Stimulated activated effector memory CD8-positive, alpha-beta T cell treated with anti-CD3 and anti-CD28 coated beads, Interleukin-12 subunit alpha, Interleukin-12 subunit beta, amount 100 ng/mL, for 72 hours (primary cell): ENCODE results near the gene DPF3.

ENCODE experiments used
- ATAC-seq: fragments of 150-1000 bp; cut with Tn5 transposase; 2 replicates; pipeline ENCODE4 v1.10.0; 2021
- DNase-seq, 2 donors: peaks; one replicate each; pipeline ENCODE4 v3.0.0; 2021 to 2022; ENCODE audit warnings: low spot score in 2 of 2
- H3K27ac Mint-ChIP-seq: one replicate; pipeline ENCODE4 v1.8.0; 2022; ENCODE audit warnings: mild to moderate bottlenecking, mixed read lengths
- H3K36me3 Mint-ChIP-seq: one replicate; pipeline ENCODE4 v1.8.0; 2022; ENCODE audit warnings: mild to moderate bottlenecking, mixed read lengths
- H3K4me1 Mint-ChIP-seq: one replicate; pipeline ENCODE4 v1.8.0; 2022; ENCODE audit warnings: mixed read lengths
- H3K4me3 Mint-ChIP-seq: one replicate; pipeline ENCODE4 v1.8.0; 2022; ENCODE audit warnings: mild to moderate bottlenecking, mixed read lengths
- H3K9me3 Mint-ChIP-seq: one replicate; pipeline ENCODE4 v1.8.0; 2022; ENCODE audit warnings: mixed read lengths

DPF3 gene

DNA sequence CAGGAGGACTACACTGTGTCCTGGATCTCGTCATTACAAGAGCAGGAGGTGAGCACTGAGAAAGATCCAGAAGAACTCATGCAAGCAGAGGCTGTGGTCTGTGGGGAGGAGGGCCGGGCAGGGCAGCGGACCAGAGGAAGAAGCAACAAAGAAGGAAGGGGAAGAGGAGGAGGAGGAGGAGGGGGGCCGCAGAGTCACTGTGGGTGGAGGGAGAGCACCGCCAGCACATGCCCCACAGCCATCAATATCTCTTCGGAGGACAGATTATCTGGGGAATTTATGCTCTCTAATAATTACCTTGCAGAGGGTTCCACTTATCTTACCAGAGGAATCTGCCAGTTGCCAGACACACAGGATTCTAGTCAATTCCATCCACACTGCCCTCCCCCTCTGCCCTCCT, 105.6 kb downstream of the DPF3 start:
- no peak for DNase-seq
- Mint-ChIP-seq H3K4me1 (peaks cover 15% of the 10 kb centered on the region), H3K4me3 (no peak overlapping the region), H3K27ac (peak overlapping the region; percentile 18), H3K9me3 (no peaks in the 10 kb centered on the region), H3K36me3 (no peaks in the 10 kb centered on the region)
- no peak for ATAC-seq

GRCh38 chr14:72787841-72788240, 106.1 kb downstream of the DPF3 start:
- ATAC-seq: no peak

GRCh38 chr14:72786378-72787350, 107.2 kb downstream of the DPF3 start:
- Mint-ChIP-seq H3K36me3 (no peaks in the 10 kb centered on the region), H3K27ac (no peak overlapping the region), H3K4me1 (peaks cover 8% of the 10 kb centered on the region), H3K9me3 (no peaks in the 10 kb centered on the region), H3K4me3 (no peak overlapping the region)
- DNase-seq (no peak), ATAC-seq (no peak)

More at GRCh38 chr14:72787841-72788240, 106.1 kb downstream of the DPF3 start:
- no peak for DNase-seq
- no peaks in the 10 kb centered on the region for H3K9me3 Mint-ChIP-seq
- peak overlapping the region; percentile 24 for H3K27ac Mint-ChIP-seq
- H3K4me3 Mint-ChIP-seq: no peak overlapping the region
- H3K36me3 Mint-ChIP-seq: no peaks in the 10 kb centered on the region
- H3K4me1 Mint-ChIP-seq: peaks cover 15% of the 10 kb centered on the region

DNA sequence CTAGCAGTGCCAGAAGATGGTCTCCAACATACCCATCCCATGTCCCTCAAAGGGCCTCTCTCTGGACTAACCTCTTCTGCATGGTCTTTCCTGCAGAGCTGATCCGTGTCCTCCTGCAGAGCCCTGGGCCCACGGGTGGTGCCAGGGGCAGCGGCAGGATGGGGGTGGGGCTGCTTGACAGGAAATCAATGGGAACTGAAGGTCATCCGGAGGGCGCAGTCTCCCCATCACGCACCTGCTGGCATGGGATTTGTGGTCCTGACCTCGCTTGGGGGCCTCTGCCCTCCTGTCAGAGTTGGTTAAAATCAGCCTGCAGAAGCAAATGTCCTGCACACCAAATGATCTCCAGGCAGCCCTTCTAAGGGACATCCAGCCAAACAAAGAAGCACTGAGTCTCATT, 110.2 kb downstream of the DPF3 start:
- no peaks in the 10 kb centered on the region for H3K9me3 Mint-ChIP-seq
- H3K4me1 Mint-ChIP-seq: no peaks in the 10 kb centered on the region
- no peak overlapping the region for H3K27ac Mint-ChIP-seq
- ATAC-seq: no peak
- H3K4me3 Mint-ChIP-seq: no peak overlapping the region
- H3K36me3 Mint-ChIP-seq: no peaks in the 10 kb centered on the region
- peak in 1 of 2 donors; percentile 30 for DNase-seq

GRCh38 chr14:72782817-72783216, 111.1 kb downstream of the DPF3 start:
- DNase-seq: peak in 1 of 2 donors; percentile 30
- Mint-ChIP-seq H3K9me3 (no peaks in the 10 kb centered on the region), H3K4me1 (no peaks in the 10 kb centered on the region), H3K4me3 (no peak overlapping the region), H3K27ac (no peak overlapping the region), H3K36me3 (no peaks in the 10 kb centered on the region)
- no peak for ATAC-seq

DNA sequence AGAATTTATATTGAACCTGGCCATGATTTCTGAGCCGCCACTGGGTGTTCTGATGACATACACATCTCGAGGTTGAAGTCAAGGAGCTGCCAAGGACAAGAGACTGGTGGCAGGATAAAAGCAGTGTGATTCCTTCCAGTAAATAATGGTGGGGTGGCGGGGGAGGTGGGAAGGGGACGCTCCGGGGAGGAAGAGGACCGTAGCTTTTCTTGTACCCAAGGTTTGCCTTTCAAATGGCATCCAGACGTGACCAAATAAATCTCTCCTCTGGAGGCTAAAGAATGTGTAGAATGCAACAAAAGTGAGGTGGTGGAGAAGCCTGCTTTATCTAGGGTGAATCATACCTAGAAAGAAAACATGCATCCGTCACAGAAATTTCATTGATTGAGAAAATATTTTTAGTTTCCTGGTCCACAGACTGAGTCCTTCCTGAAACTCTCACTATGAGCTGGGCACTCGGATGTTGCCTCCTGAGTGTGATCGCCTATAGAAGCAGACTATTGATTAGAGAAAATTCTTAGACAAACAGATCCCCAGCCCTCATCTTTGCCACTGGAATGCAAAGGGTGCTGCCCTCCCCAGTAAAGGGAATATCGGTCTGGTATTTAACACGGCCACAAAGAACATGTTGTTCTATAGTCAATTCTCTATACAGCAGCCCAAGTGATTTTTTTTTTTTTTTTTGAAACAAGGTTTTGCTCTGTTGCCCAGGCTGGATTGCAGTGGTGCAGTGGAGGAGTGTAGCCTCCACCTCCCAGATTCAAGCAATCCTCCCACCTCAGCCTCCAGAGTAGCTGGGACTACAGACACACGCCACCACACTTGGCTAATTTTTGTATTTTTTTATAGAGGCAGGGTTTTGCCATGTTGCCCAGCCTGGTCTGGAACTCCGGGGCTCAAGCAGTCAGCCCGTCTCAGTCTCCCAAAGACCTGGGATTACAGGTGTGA, 112.1 kb downstream of the DPF3 start:
- DNase-seq: peak in 1 of 2 donors; percentile 22
- no peaks in the 10 kb centered on the region for H3K9me3 Mint-ChIP-seq
- no peak overlapping the region for H3K4me3 Mint-ChIP-seq
- no peak overlapping the region for H3K27ac Mint-ChIP-seq
- H3K4me1 Mint-ChIP-seq: peaks cover 8% of the 10 kb centered on the region
- ATAC-seq: no peak
- no peaks in the 10 kb centered on the region for H3K36me3 Mint-ChIP-seq

GRCh38 chr14:72780751-72781150, 113.2 kb downstream of the DPF3 start:
- no peak overlapping the region for H3K27ac Mint-ChIP-seq
- H3K4me3 Mint-ChIP-seq: no peak overlapping the region
- no peaks in the 10 kb centered on the region for H3K9me3 Mint-ChIP-seq
- H3K36me3 Mint-ChIP-seq: no peaks in the 10 kb centered on the region
- H3K4me1 Mint-ChIP-seq: peaks cover 14% of the 10 kb centered on the region
- DNase-seq (peak in 1 of 2 donors; percentile 2), ATAC-seq (no peak)

- Mint-ChIP-seq H3K9me3 (no peaks in the 10 kb centered on the region), H3K4me3 (no peak overlapping the region), H3K27ac (no peak overlapping the region), H3K36me3 (no peaks in the 10 kb centered on the region), H3K4me1 (peaks cover 14% of the 10 kb centered on the region)
- DNase-seq (peak in 1 of 2 donors; percentile 33), ATAC-seq (no peak)
Observed at GRCh38 chr14:72779679-72780078, 114.2 kb downstream of the DPF3 start.

DNA sequence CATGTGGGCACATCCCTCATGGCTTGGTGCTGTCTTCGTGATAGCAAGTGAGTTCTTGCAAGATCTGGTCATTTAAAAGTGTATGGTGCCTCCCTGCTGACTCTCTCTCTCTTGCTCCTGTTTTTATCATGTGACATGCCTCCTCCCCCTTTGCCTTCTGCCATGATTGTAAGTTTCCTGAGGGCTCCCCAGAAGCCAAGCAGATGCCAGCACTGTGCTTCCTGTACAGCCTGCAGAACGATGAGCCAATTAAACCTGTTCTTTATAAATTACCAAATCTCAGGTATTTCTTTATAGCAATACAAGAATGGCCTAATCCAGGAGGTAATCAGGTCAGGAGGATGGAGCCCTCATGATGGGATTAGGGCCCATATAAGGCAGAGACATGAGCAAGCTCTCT, 116.3 kb downstream of the DPF3 start:
- Mint-ChIP-seq H3K4me1 (peaks cover 14% of the 10 kb centered on the region), H3K4me3 (no peak overlapping the region), H3K27ac (peak overlapping the region; percentile 77), H3K9me3 (no peaks in the 10 kb centered on the region), H3K36me3 (no peaks in the 10 kb centered on the region)
- DNase-seq: no peak
- ATAC-seq: no peak

DNA sequence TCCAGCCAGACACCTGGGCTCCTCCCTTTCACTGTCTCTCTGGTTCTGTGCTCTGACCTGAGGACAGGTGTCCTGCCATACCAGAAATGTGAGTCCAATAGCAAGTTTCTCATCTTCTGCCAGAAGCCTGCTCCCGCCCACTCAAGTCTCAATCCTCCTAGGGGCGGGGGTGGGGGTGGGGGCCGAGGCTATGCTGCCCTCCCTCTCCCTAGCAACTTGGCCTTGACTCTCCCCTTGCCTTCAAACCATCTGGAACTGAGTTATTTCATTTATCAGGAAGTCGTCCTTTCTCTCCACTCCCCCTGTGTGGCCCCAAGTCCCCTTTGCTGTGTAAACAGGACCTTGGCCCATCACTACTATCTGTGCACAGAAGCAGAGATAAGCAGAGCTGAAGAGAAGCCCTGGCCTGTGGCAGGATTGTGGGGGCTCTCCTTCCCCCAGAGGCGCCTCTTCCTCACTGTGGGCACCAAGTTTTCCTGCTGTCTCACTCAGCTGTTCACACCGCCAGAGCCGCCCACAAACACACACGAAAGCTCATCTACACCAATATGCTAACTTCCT, 117.1 kb downstream of the DPF3 start:
- H3K36me3 Mint-ChIP-seq: no peaks in the 10 kb centered on the region
- no peak overlapping the region for H3K4me3 Mint-ChIP-seq
- peak overlapping the region; percentile 77 for H3K27ac Mint-ChIP-seq

GRCh38 chr14:72775923-72776554, 117.9 kb downstream of the DPF3 start:
- DNase-seq (peak in 1 of 2 donors; percentile 23), ATAC-seq (no peak)
- H3K9me3 Mint-ChIP-seq: no peaks in the 10 kb centered on the region
- H3K4me3 Mint-ChIP-seq: no peak overlapping the region
- peak overlapping the region; percentile 77 for H3K27ac Mint-ChIP-seq
- peaks cover 14% of the 10 kb centered on the region for H3K4me1 Mint-ChIP-seq
- H3K36me3 Mint-ChIP-seq: no peaks in the 10 kb centered on the region

More for the DNA sequence above, 117.1 kb downstream of the DPF3 start:
- DNase-seq (peak in 1 of 2 donors; percentile 22), ATAC-seq (no peak)
- Mint-ChIP-seq H3K9me3 (no peaks in the 10 kb centered on the region), H3K4me1 (peaks cover 14% of the 10 kb centered on the region)

DNA sequence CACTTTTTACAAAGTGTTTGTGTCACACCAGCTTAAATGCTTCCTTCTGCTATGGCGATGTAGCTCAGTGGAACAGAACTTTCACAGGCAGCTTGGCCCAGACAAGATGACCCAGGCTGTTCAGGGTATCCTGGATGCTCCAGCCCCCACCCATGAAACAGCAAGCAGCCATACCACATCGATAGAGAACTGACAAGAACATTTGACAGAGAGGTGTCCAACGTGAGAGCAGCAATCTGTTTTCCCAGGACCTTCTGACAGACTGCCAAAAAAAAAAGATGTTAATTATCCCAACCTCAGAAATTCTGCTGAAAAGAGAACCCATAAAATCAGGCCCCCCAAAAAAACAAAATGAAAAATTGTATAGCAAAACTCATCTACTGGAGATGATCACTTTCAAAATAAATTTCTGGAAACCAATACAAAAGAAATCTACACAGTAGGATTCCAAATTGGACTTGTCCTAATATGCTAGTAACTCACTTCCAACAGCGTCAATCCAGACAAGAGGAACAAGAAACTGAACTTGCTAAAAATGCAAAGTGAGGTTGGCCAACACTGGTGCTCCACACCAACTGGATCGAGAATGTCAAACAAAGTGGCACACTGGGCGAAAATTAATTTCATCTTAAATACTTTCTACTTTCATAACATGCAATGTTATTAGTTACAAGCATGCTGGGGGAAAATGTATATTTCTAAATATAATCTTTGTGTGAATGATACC, 118.8 kb downstream of the DPF3 start:
- no peak for ATAC-seq
- H3K4me1 Mint-ChIP-seq: peaks cover 14% of the 10 kb centered on the region

GRCh38 chr14:72774141-72774540, 119.8 kb downstream of the DPF3 start:
- no peaks in the 10 kb centered on the region for H3K9me3 Mint-ChIP-seq
- no peak overlapping the region for H3K4me3 Mint-ChIP-seq
- ATAC-seq: no peak
- peaks cover 14% of the 10 kb centered on the region for H3K4me1 Mint-ChIP-seq
- H3K27ac Mint-ChIP-seq: no peak overlapping the region
- H3K36me3 Mint-ChIP-seq: no peaks in the 10 kb centered on the region
- DNase-seq: no peak

More for the DNA sequence above, 118.8 kb downstream of the DPF3 start:
- no peaks in the 10 kb centered on the region for H3K9me3 Mint-ChIP-seq
- DNase-seq: peak in 1 of 2 donors; percentile 20
- peak overlapping the region; percentile 26 for H3K27ac Mint-ChIP-seq
- no peaks in the 10 kb centered on the region for H3K36me3 Mint-ChIP-seq
- H3K4me3 Mint-ChIP-seq: no peak overlapping the region

DNA sequence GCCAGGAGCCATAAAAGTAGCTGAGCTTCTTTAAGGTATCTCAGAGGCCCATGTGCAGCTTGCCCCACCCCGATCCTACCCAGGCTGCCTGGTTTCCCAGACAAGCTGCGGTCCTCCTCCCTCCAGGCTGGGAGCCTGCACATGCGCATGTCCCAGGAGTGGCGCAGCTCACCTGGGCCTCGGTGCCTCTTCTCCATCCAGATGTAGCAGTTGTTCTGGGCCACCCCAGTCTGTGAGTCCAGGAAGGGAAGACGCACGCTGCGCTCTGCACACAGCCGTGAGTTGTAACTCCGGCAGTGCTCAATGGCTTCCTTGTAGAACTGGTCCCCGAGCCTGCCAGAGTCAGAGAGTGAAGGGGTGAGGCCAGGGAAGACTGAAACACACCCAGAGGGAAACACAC, 122.3 kb downstream of the DPF3 start:
- no peaks in the 10 kb centered on the region for H3K36me3 Mint-ChIP-seq
- peaks cover 10% of the 10 kb centered on the region for H3K9me3 Mint-ChIP-seq
- peaks cover 3% of the 10 kb centered on the region for H3K4me1 Mint-ChIP-seq
- ATAC-seq (no peak), DNase-seq (peak in 1 of 2 donors; percentile 26)
- no peak overlapping the region for H3K4me3 Mint-ChIP-seq
- no peak overlapping the region for H3K27ac Mint-ChIP-seq
